Measurements from ENCODE around the gene ZNF516. TPM values are rescaled to one million over a fixed set of nuclear protein-coding genes. Genes with fewer than 3 reads are reported as not detected.

Gene ZNF516
- total RNA-seq, 1 experiment from 2014 or later, result 28.3 TPM

DNA sequence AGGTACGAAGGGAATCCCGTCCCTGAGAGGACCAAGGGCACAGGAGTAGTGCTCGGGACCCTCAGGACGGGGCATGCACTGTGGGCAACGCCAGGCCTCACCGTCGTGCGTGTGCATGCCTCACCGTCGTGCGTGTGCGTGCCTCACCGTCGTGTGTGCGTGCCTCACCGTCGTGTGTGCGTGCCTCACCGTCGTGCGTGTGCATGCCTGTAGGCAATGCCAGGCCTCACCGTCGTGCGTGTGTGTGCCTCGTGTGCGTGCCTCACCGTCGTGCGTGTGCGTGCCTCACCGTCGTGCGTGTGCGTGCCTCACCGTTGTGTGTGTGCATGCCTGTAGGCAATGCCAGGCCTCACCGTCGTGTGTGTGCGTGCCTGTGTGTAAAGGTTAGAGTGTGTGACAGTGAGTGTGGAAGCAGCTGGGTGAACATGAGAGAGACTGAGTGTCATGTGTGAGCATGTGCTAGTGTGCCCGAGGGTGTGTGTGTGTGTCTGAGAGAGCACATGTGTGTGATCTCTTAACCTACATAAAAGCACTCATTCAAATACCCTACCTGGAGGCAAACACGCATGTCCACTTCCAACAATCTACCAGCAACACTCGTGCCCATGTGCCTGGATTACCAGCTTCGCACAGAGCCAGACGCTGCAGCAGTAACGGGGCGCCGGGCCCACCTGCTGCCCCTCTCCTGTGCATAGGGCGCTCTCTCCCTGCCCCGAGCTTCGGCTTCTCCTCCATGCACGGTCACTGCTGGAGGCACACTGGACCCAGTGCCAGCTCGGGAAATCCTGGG lies 36.3 kb downstream of the ZNF516 start:
- no peak overlapping the region for H3K27ac Mint-ChIP-seq (ENCODE audit: low read depth, unreplicated experiment)
- POLR2A ChIA-PET, result interaction anchor here (0.8 to 1.9 kb wide), 4 partner anchors 8 to 101 kb away, joined by 3 to 8 read pairs (median 4); no protein-coding TSS in a partner anchor
- H3K4me1 Mint-ChIP-seq (ENCODE audit: insufficient read depth, unreplicated experiment), result peaks cover 22% of the 10 kb centered on the region

DNA sequence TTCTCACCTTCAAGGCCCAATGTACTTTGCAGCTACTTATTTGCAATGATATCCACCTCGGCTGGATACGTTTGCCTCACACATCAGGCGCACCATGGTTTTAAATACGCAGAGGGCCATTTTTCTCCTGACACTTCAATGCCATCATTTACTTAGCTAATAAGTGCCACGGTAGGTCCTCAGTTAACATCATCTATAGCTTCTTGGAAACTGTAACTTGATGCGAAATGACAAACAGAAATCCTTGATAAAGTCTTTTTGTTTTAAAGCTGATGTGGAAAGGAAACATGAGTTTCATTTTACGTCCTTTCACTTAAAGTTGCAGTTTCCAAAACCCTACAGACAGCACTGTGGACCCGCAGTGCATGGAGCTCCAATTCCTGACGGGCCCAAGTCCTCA lies 37.1 kb downstream of the ZNF516 start:
- no TSS peak for BruUV-seq (replicated peaks)

More for the DNA sequence above, 36.3 kb downstream of the ZNF516 start:
- H3K4me3 Mint-ChIP-seq (ENCODE audit: unreplicated experiment), result no peak overlapping the region
- CTCF ChIA-PET, result interaction anchor here (0.6 to 2.7 kb wide), 5 partner anchors 9 to 229 kb away, joined by 3 to 9 read pairs (median 3); no protein-coding TSS in a partner anchor
- no peaks in the 10 kb centered on the region for H3K9me3 Mint-ChIP-seq (ENCODE audit: unreplicated experiment)
- TF ChIP-seq CTCF (IDR thresholded peaks at IDR 0.05; ENCODE audit: unreplicated experiment), result no peak
- no TSS peak for BruUV-seq (replicated peaks)
- DNase-seq (ENCODE audit: unreplicated experiment), result no peak
- intact Hi-C loops (cut with micrococcal nuclease), result no loop called here
- peaks cover 24% of the 10 kb centered on the region for H3K36me3 Mint-ChIP-seq (ENCODE audit: insufficient read depth, unreplicated experiment)
- no peaks in the 10 kb centered on the region for H3K27me3 Mint-ChIP-seq (ENCODE audit: insufficient read depth, unreplicated experiment)

GRCh38 chr18:76457475-76457874 lies 37.6 kb downstream of the ZNF516 start:
- Mint-ChIP-seq H3K27me3 (ENCODE audit: insufficient read depth, unreplicated experiment) (no peaks in the 10 kb centered on the region), H3K4me1 (ENCODE audit: insufficient read depth, unreplicated experiment) (peaks cover 30% of the 10 kb centered on the region), H3K36me3 (ENCODE audit: insufficient read depth, unreplicated experiment) (peaks cover 23% of the 10 kb centered on the region), H3K4me3 (ENCODE audit: unreplicated experiment) (no peak overlapping the region), H3K9me3 (ENCODE audit: unreplicated experiment) (no peaks in the 10 kb centered on the region), H3K27ac (ENCODE audit: low read depth, unreplicated experiment) (no peak overlapping the region)
- POLR2A ChIA-PET, result interaction anchor here (0.8 to 1.8 kb wide), 4 partner anchors 35 to 102 kb away, joined by 3 to 4 read pairs (median 3); no protein-coding TSS in a partner anchor
- BruUV-seq (replicated peaks), result no TSS peak
- no peak for DNase-seq (ENCODE audit: unreplicated experiment)
- intact Hi-C loops (cut with micrococcal nuclease), result no loop called here
- TF ChIP-seq CTCF (IDR thresholded peaks at IDR 0.05; ENCODE audit: unreplicated experiment), result no peak
- CTCF ChIA-PET, result interaction anchor here (0.6 to 2.7 kb wide), 5 partner anchors 33 to 1245 kb away, joined by 3 to 9 read pairs (median 5); no protein-coding TSS in a partner anchor

More for the DNA sequence above, 37.1 kb downstream of the ZNF516 start:
- intact Hi-C loops (cut with micrococcal nuclease), result no loop called here
- Mint-ChIP-seq H3K27ac (ENCODE audit: low read depth, unreplicated experiment) (no peak overlapping the region), H3K4me1 (ENCODE audit: insufficient read depth, unreplicated experiment) (peaks cover 27% of the 10 kb centered on the region), H3K4me3 (ENCODE audit: unreplicated experiment) (no peak overlapping the region), H3K27me3 (ENCODE audit: insufficient read depth, unreplicated experiment) (no peaks in the 10 kb centered on the region), H3K36me3 (ENCODE audit: insufficient read depth, unreplicated experiment) (peaks cover 24% of the 10 kb centered on the region), H3K9me3 (ENCODE audit: unreplicated experiment) (no peaks in the 10 kb centered on the region)
- ChIA-PET POLR2A (interaction anchor here (0.8 to 1.5 kb wide), 3 partner anchors 35 to 102 kb away, joined by 3 read pairs; no protein-coding TSS in a partner anchor), CTCF (interaction anchor here (0.6 to 2.7 kb wide), 5 partner anchors 32 to 1245 kb away, joined by 3 to 9 read pairs (median 5); no protein-coding TSS in a partner anchor)
- TF ChIP-seq CTCF (IDR thresholded peaks at IDR 0.05; ENCODE audit: unreplicated experiment), result no peak
- DNase-seq (ENCODE audit: unreplicated experiment), result no peak

DNA sequence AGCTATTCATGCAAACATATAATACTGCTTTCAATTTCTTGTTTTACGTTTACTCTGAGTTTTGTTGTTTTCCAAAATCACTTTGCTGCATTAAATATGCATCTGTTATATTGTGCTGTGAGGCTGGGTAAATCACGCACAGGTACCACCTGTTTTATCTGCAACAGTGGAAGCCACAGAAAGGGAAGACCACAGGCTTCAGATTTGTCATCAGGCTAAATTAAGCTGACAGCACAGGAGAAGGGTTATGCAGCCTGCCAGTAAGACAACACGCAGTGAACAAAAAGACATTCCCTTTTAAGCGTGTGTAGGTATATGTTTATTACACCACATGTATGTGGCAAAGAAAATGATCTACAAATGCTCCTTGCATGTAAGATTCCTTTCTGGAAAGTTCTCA lies 38.2 kb downstream of the ZNF516 start:
- no peak for TF ChIP-seq CTCF (IDR thresholded peaks at IDR 0.05; ENCODE audit: unreplicated experiment)
- Mint-ChIP-seq H3K4me3 (ENCODE audit: unreplicated experiment) (no peak overlapping the region), H3K36me3 (ENCODE audit: insufficient read depth, unreplicated experiment) (peaks cover 16% of the 10 kb centered on the region), H3K9me3 (ENCODE audit: unreplicated experiment) (no peaks in the 10 kb centered on the region), H3K27me3 (ENCODE audit: insufficient read depth, unreplicated experiment) (no peaks in the 10 kb centered on the region), H3K4me1 (ENCODE audit: insufficient read depth, unreplicated experiment) (peaks cover 36% of the 10 kb centered on the region), H3K27ac (ENCODE audit: low read depth, unreplicated experiment) (no peak overlapping the region)
- CTCF ChIA-PET, result interaction anchor here (1.2 to 2.7 kb wide), 4 partner anchors 33 to 231 kb away, joined by 5 to 9 read pairs (median 5); no protein-coding TSS in a partner anchor
- no peak for DNase-seq (ENCODE audit: unreplicated experiment)
- BruUV-seq (replicated peaks), result no TSS peak
- POLR2A ChIA-PET, result interaction anchor here (1.0 to 1.8 kb wide), 3 partner anchors 36 to 103 kb away, joined by 3 to 4 read pairs (median 3); no protein-coding TSS in a partner anchor
- intact Hi-C loops (cut with micrococcal nuclease), result no loop called here
